ENCODE data around the gene SORL1. TPM values are rescaled to one million over a fixed set of nuclear protein-coding genes. Genes with fewer than 3 reads are reported as not detected.

The SORL1 gene
- total and polyA plus RNA-seq, 9 of the 15 experiments (the other 6 are each of a cell fraction or from before 2014, with no cell fraction given): 0.01 to 0.66 TPM; not detected in 7

- Histone ChIP-seq H3K9me1 (ENCODE audit: control insufficient read depth, insufficient read depth, low read length) (no peaks in the 10 kb centered on the region), H3K9me3 (replicated peaks; ENCODE audit: control insufficient read depth, insufficient read depth, low read depth, low read length) (no peaks in the 10 kb centered on the region), H3K4me3 (no peak overlapping the region), H2AFZ (ENCODE audit: low read depth, low read length) (no peak overlapping the region), H3K27me3 (ENCODE audit: control insufficient read depth in 2 of 2, insufficient read depth in 2 of 2, low read length in 2 of 2) (peaks cover 0 to 4% of the 10 kb centered on the region in 2 experiments; a peak in 1 of 5 replicates), H4K20me1 (replicated peaks; ENCODE audit: control insufficient read depth, insufficient read depth, low read length) (no peaks in the 10 kb centered on the region), H3K9ac (ENCODE audit: insufficient read depth in 1 of 2, low read depth in 2 of 2, low read length in 2 of 2) (no peak overlapping the region), H3K36me3 (ENCODE audit: control insufficient read depth, insufficient read depth, low read length) (no peaks in the 10 kb centered on the region), H3K79me2 (ENCODE audit: control insufficient read depth, insufficient read depth, low read length) (no peaks in the 10 kb centered on the region), H3K4me2 (ENCODE audit: insufficient read depth, low read length) (no peak overlapping the region), H3K27ac (ENCODE audit: extremely low read depth, low read depth, low read length) (no peak overlapping the region), H3K4me1 (replicated peaks in 1 of 2; ENCODE audit: control insufficient read depth in 2 of 2, insufficient read depth in 2 of 2, low read length in 2 of 2) (no peaks in the 10 kb centered on the region)
- FAIRE-seq (no peak), ATAC-seq (no peak), DNase-seq (ENCODE audit: extremely low read depth in 1 of 4, low spot score in 3 of 4) (no peak)
- POLR2A ChIA-PET: no interaction called here
- intact Hi-C loops (cut with micrococcal nuclease): no loop called here
- WGBS (ENCODE audit: insufficient coverage, low coverage, missing lambda C conversion rate): 0% methylated on average over 2 of the region's 2 CpGs
- BruUV-seq (replicated peaks): no TSS peak
- TF ChIP-seq ZFX (CRISPR knock-in tag; IDR thresholded peaks at IDR 0.05) (no peak), ZNF449 (CRISPR knock-in tag; IDR thresholded peaks at IDR 0.05) (no peak), RAD21 (CRISPR knock-in tag; conservative IDR thresholded peaks at IDR 0.05 in 1 of 2, IDR thresholded peaks at IDR 0.05 in 1 of 2) (no peak), PURB (CRISPR knock-in tag; IDR thresholded peaks at IDR 0.05; ENCODE audit: low read depth) (no peak), FOXM1 (IDR thresholded peaks at IDR 0.05; ENCODE audit: low read depth) (no peak), FOXM1 (CRISPR knock-in tag; IDR thresholded peaks at IDR 0.05; ENCODE audit: low read depth) (no peak), FOSL1 (tag; conservative IDR thresholded peaks at IDR 0.05) (no peak), CREM (IDR thresholded peaks at IDR 0.05; ENCODE audit: low read depth) (no peak), NKRF (IDR thresholded peaks at IDR 0.05; ENCODE audit: borderline replicate concordance) (no peak), KLF6 (CRISPR knock-in tag; IDR thresholded peaks at IDR 0.05; ENCODE audit: borderline replicate concordance) (no peak), TRIM25 (IDR thresholded peaks at IDR 0.05; ENCODE audit: borderline replicate concordance) (no peak), RBM14 (IDR thresholded peaks at IDR 0.05; ENCODE audit: borderline replicate concordance, insufficient read depth, low read depth, low read length) (no peak), CTBP1 (IDR thresholded peaks at IDR 0.05; ENCODE audit: borderline replicate concordance) (no peak), IRF2 (CRISPR knock-in tag; IDR thresholded peaks at IDR 0.05) (no peak), ARHGAP35 (IDR thresholded peaks at IDR 0.05; ENCODE audit: partially characterized antibody) (no peak), PHTF2 (CRISPR knock-in tag; IDR thresholded peaks at IDR 0.05) (no peak), POLR3G (IDR thresholded peaks at IDR 0.05; ENCODE audit: extremely low read depth, insufficient read length, insufficient replicate concordance) (no peak), ARID1B (IDR thresholded peaks at IDR 0.05) (no peak), HMG20A (CRISPR knock-in tag; conservative IDR thresholded peaks at IDR 0.05) (no peak), ZNF316 (IDR thresholded peaks at IDR 0.05) (no peak)
- in situ Hi-C loops (cut with MboI): no loop called here
- CTCF ChIA-PET (ENCODE audit: low intra/inter-chr PET ratio): no interaction called here
These were observed 36.1 kb downstream of the SORL1 start for GRCh38 chr11:121488170-121488569.
